HG02623 (cell line): Measurements from ENCODE around the gene MYO9A.

ENCODE experiments used
- ATAC-seq: cut with Tn5 transposase; IDR thresholded peaks from one replicate; pipeline ENCODE4 v1.9.1; 2021; ENCODE audit warnings: moderate library complexity; ENCODE audit not compliant: unreplicated experiment

MYO9A gene

GRCh38 chr15:72118017-72118978, at the start of gene MYO9A, which contains the start of gene SENP8:
MYO9A (minus strand) TSS chr15:72118150; CDS start chr15:72046563, 71,587 bp downstream.
SENP8 (plus strand) TSS chr15:72118403; CDS start chr15:72139624, 21,221 bp downstream.
- ATAC-seq, result peak; percentile 62

GRCh38 chr15:72167445-72167844, 49.5 kb upstream of the MYO9A start:
- no peak for ATAC-seq

- ATAC-seq, result no peak
These were observed 48.9 kb upstream of the MYO9A start for GRCh38 chr15:72166716-72167417.

GRCh38 chr15:72163719-72164118, 45.8 kb upstream of the MYO9A start:
- ATAC-seq, result no peak

- no peak for ATAC-seq
These were observed 44.6 kb upstream of the MYO9A start for GRCh38 chr15:72162569-72162968.

- no peak for ATAC-seq
These were observed 43.6 kb upstream of the MYO9A start for GRCh38 chr15:72161361-72162132.

GRCh38 chr15:72160696-72161245, 42.8 kb upstream of the MYO9A start:
- ATAC-seq, result no peak

GRCh38 chr15:72156928-72157327, 39.0 kb upstream of the MYO9A start:
- ATAC-seq, result no peak

GRCh38 chr15:72155635-72156616, 38.0 kb upstream of the MYO9A start:
- no peak for ATAC-seq

- no peak for ATAC-seq
These were observed 37.2 kb upstream of the MYO9A start for GRCh38 chr15:72155003-72155621.

GRCh38 chr15:72154316-72154715, 36.4 kb upstream of the MYO9A start:
- ATAC-seq, result no peak

- no peak for ATAC-seq
These were observed 35.5 kb upstream of the MYO9A start for GRCh38 chr15:72153269-72154000.

GRCh38 chr15:72147418-72147817, 29.5 kb upstream of the MYO9A start:
- ATAC-seq, result no peak

- no peak for ATAC-seq
These were observed 29.0 kb upstream of the MYO9A start for GRCh38 chr15:72146934-72147333.

- ATAC-seq, result no peak
These were observed 28.3 kb upstream of the MYO9A start for GRCh38 chr15:72146221-72146620.

GRCh38 chr15:72141171-72142084, 23.5 kb upstream of the MYO9A start:
- peak; percentile 99 for ATAC-seq

GRCh38 chr15:72140088-72140487, 22.1 kb upstream of the MYO9A start:
- ATAC-seq, result no peak
